ENCODE results near the gene WDR45. TPM values are rescaled to one million over a fixed set of nuclear protein-coding genes. Genes with fewer than 3 reads are reported as not detected.

WDR45 gene
- total and polyA plus RNA-seq, 8 donors = 34.9 to 121 (median 47.0) TPM

GRCh38 chrX:49043987-49044281, 35.8 kb downstream of the WDR45 start:
- Histone ChIP-seq H3K27me3 (no peaks in the 10 kb centered on the region), H3K4me1 (peaks cover 0 to 4% (median 0%) of the 10 kb centered on the region in 3 donors), H3K27ac (peak overlapping the region in 3 of 4 donors; percentile 46 to 74 (median 72)), H3K4me3 (peak overlapping the region in 1 of 4 donors; percentile 22), H3K9me3 (no peaks in the 10 kb centered on the region), H3K36me3 (peaks cover 0 to 2% (median 0%) of the 10 kb centered on the region in 3 donors)
- ATAC-seq (no peak), FAIRE-seq (no peak), DNase-seq (no peak)
- TF ChIP-seq CTCF (IDR thresholded peaks at IDR 0.05) = peak in 1 of 4 donors; percentile 4
- intact Hi-C loops (cut with DNase I) = no loop called here
- 11 to 36% methylated on average over 13 of the region's 13 CpGs for WGBS, 2 donors

GRCh38 chrX:49043220-49043986, 36.3 kb downstream of the WDR45 start, which contains the start of gene TFE3:
Gene TFE3, minus strand, starts transcription at chrX:49043357. Its CDS starts 131 bp downstream, at chrX:49043226.
- Histone ChIP-seq H3K4me3 (peak within 1 kb of the TSS; percentile 37 to 63 (median 49)), H3K27me3 (no peaks in the 10 kb centered on the region), H3K4me1 (peaks cover 0 to 4% (median 0%) of the 10 kb centered on the region in 3 donors), H3K36me3 (peaks cover 0 to 6% (median 0%) of the 10 kb centered on the region in 3 donors), H3K27ac (peak within 1 kb of the TSS; percentile 65 to 93 (median 86)), H3K9me3 (no peaks in the 10 kb centered on the region)
- peak; percentile 15 to 46 (median 28) for TF ChIP-seq CTCF (IDR thresholded peaks at IDR 0.05)
- DNase-seq (peak; percentile 94 to 99 (median 98)), FAIRE-seq (peak; percentile 99), ATAC-seq (peak; percentile 86 to 92 (median 88))
- intact Hi-C loops (cut with DNase I) = no loop called here
- 0 to 27% methylated on average over 59 to 63 of the region's 67 CpGs for WGBS, 2 donors

- WGBS, 2 donors = 0 to 29% methylated on average over 29 of the region's 29 CpGs
- H3K36me3 ChIP-seq = peaks cover 0 to 6% (median 0%) of the 10 kb centered on the region in 3 donors
- H3K27ac ChIP-seq = peak overlapping the region; percentile 65 to 93 (median 86)
- no peaks in the 10 kb centered on the region for H3K9me3 ChIP-seq
- no peaks in the 10 kb centered on the region for H3K27me3 ChIP-seq
- DNase-seq (peak in 1 of 6 donors; percentile 75), FAIRE-seq (no peak), ATAC-seq (peak in 2 of 4 donors; percentile 1)
- peak overlapping the region; percentile 37 to 63 (median 49) for H3K4me3 ChIP-seq
- H3K4me1 ChIP-seq = peaks cover 0 to 4% (median 0%) of the 10 kb centered on the region in 3 donors
- intact Hi-C loops (cut with DNase I) = no loop called here
- no peak for TF ChIP-seq CTCF (IDR thresholded peaks at IDR 0.05)
These were observed 37.0 kb downstream of the WDR45 start for GRCh38 chrX:49042581-49043219.

- ATAC-seq (no peak), DNase-seq (no peak), FAIRE-seq (no peak)
- Histone ChIP-seq H3K4me3 (peak overlapping the region in 3 of 4 donors; percentile 37 to 63 (median 54)), H3K36me3 (peaks cover 0 to 6% (median 0%) of the 10 kb centered on the region in 3 donors), H3K4me1 (peaks cover 0 to 4% (median 0%) of the 10 kb centered on the region in 3 donors), H3K27me3 (no peaks in the 10 kb centered on the region), H3K9me3 (no peaks in the 10 kb centered on the region), H3K27ac (peak overlapping the region; percentile 65 to 93 (median 86))
- no peak for TF ChIP-seq CTCF (IDR thresholded peaks at IDR 0.05)
- intact Hi-C loops (cut with DNase I) = no loop called here
- WGBS, 2 donors = 7 to 26% methylated on average over 10 of the region's 10 CpGs
These were observed 37.7 kb downstream of the WDR45 start for GRCh38 chrX:49041744-49042580.

Measured in pancreas (tissue), 10 donors.